ENCODE results near the gene NSG1.

The NSG1 gene

DNA sequence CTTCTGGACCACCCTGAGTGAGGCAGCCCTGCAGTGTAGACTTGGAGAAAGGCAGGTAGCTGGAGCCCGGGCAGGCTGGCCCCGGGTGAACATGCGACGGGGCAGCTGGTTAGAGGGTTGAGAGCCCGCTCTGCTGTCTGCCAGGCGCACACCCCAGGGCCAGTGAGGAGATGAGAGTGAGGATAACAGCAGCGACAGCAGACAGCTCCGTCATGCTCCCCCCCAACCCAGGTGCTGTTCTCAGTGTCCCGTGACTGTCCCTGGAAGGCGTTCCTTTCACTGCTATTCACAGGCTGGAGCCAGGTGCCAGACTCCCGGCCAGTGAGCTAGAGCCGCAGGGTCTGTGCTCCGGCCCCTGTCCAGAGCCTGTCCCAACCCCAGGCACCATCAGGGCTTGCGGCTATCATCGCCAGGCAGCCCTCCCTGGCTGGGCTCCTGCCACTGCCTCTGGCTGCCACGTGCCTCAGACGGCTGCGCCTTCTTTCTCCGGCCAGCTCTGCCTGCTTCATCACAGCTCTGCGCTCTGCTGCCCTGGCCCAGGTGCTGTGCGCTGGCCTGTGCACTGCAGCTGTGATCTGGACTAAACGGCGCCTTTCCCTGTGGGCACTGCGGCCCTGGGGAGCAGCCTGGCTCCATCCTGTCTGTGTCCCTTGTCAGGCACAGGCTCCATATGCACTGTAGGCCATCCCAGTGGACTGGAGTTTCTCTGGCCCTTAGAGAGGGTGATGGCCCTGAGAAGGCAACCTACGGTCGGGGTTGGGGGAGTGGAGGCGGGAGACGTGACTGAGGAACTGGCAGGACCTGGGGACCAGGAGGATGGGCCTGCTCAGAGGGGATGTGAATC, 19.8 kb downstream of the NSG1 start:
- no peak overlapping the region for H3K4me3 ChIP-seq (replicated peaks; ENCODE audit: low read depth, low read length)
- TF ChIP-seq, protein P1, sequence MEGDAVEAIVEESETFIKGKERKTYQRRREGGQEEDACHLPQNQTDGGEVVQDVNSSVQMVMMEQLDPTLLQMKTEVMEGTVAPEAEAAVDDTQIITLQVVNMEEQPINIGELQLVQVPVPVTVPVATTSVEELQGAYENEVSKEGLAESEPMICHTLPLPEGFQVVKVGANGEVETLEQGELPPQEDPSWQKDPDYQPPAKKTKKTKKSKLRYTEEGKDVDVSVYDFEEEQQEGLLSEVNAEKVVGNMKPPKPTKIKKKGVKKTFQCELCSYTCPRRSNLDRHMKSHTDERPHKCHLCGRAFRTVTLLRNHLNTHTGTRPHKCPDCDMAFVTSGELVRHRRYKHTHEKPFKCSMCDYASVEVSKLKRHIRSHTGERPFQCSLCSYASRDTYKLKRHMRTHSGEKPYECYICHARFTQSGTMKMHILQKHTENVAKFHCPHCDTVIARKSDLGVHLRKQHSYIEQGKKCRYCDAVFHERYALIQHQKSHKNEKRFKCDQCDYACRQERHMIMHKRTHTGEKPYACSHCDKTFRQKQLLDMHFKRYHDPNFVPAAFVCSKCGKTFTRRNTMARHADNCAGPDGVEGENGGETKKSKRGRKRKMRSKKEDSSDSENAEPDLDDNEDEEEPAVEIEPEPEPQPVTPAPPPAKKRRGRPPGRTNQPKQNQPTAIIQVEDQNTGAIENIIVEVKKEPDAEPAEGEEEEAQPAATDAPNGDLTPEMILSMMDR (IDR thresholded peaks at IDR 0.05; ENCODE audit: low read length, missing control alignments): no peak
- DNase-seq (ENCODE audit: low read depth): no peak

DNA sequence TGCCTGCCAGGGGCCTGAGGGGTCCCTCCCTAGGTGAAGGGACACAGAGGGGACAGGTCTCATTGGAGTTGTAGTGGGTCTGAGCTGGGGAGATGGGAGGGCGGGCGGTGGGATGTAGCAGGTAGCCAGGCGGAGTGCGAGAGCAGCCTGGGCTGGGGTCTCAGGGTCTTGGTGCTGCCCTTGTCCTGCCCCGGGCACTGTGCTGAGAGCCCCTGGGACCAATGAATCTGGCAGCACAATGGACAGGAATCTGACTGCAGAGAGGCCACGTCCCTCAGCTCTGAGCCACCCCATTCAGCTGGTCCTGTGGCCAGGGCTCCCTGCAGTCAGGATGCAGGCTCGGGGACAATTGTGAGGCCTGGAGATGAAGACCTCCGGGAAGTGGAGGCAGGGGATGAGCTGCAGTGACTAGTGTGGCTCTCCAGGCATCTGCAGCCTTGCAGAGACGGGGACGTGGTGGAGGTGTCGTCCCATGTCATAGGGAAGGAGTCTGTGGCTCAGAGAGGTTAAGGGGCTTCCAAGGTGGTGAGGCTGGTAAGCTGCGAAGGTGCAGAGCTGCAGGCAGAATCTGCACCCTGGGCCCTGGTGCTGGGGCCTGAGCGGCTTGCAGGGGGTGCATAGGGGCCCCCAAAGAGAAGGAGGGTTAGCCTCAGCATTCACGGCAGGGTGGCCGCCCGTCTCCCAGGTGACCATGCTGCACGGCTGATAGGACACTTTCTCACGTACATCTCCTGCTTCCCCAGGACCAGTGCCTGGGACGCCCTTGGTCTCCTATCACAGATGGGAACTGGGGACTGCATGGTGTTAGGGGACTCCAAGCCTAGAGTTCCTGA, 20.6 kb downstream of the NSG1 start:
- DNase-seq (ENCODE audit: low read depth): no peak
- TF ChIP-seq, protein P1 (IDR thresholded peaks at IDR 0.05; ENCODE audit: low read length, missing control alignments): no peak
- H3K4me3 ChIP-seq (replicated peaks; ENCODE audit: low read depth, low read length): no peak overlapping the region

DNA sequence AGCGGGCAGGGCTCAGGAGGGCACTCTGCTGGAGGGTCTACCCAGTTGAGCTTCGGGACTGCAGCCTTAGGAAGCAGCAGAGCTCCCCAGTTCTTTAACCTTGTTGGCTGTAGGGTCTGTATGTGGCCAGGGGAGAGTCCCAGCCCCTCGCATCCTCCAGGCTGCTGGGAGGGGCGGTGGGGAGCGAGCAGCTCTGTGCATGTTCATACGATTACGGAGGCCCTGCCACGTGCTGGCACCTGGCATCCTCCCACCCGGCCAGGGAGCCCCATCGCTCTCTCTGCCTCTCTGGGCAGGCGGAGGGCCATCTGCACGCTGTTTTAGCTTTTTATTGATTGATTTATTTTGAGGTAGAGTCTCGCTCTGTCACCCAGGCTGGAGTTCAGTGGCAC, 21.2 kb downstream of the NSG1 start:
- DNase-seq (ENCODE audit: low read depth): no peak
- no peak overlapping the region for H3K4me3 ChIP-seq (replicated peaks; ENCODE audit: low read depth, low read length)
- TF ChIP-seq, protein P1 (IDR thresholded peaks at IDR 0.05; ENCODE audit: low read length, missing control alignments): no peak

DNA sequence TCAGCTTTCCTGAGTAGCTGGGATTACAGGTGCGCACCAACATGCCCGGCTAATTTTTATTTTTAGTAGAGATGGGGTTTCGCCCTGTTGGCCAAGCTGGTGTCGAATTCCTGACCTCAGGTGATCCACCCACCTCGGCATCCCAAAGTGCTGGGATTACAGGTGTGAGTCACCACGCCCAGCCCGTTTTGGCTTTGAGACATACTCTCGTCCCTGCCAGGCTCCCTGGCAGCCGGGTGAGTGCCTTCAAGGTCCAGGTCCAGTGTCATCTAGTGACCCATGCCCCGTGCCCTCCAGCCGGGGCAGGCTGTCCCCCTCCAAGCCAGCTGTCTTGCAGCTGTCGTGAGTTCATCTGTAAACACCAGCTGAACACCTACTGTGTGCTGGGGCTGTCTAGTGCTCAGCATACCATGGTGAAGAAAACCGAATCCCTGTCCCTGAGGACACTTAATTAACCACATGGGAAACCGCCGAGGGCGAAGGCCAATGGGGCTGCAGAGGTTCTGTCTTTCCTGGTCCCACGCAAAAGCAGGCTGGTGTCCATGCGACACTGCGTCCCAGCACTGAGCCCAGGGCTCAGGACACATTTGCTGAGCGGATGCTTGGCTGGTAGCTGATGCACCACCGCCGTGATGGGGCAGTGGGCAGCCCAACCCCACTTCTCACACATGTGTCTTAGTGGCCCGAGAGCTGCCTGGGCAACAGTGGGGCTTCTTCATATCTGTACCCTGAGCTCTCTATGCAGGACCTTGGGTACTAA, 21.9 kb downstream of the NSG1 start:
- H3K4me3 ChIP-seq (replicated peaks; ENCODE audit: low read depth, low read length): no peak overlapping the region
- TF ChIP-seq, protein P1 (IDR thresholded peaks at IDR 0.05; ENCODE audit: low read length, missing control alignments): no peak
- no peak for DNase-seq (ENCODE audit: low read depth)

DNA sequence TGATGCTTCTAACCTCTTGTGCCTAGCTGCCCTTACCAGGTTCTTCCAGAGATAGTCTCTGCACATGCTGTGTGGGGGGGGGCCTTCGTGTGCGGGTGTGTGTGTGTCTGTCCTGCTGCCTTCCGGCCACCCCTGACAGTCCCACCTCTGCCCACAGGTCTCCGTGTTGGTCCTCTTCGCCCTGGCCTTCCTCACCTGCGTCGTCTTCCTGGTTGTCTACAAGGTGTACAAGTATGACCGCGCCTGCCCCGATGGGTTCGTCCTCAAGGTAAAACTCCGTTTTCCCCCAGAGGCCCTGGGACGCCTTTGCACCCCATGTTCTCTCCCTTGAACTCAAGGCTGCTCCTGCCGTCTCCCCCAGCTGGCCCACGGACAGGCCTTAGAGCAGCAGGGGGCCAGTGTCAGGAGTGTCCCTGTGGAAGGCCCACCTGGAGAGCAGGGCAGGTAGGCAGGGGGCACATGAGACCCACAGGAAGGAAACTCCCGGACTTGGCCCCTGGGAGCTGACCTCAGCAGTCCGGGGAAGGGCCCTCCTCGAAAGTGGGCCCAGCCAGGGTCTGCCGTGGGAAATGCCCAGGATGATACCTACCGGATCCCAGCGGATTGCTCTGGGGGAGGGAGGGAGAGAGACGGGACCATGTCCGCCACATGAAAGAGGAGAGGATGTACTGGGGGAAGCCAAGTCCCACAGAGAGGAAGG, 22.7 kb downstream of the NSG1 start:
- TF ChIP-seq, protein P1 (IDR thresholded peaks at IDR 0.05; ENCODE audit: low read length, missing control alignments): no peak
- DNase-seq (ENCODE audit: low read depth): no peak
- no peak overlapping the region for H3K4me3 ChIP-seq (replicated peaks; ENCODE audit: low read depth, low read length)

DNA sequence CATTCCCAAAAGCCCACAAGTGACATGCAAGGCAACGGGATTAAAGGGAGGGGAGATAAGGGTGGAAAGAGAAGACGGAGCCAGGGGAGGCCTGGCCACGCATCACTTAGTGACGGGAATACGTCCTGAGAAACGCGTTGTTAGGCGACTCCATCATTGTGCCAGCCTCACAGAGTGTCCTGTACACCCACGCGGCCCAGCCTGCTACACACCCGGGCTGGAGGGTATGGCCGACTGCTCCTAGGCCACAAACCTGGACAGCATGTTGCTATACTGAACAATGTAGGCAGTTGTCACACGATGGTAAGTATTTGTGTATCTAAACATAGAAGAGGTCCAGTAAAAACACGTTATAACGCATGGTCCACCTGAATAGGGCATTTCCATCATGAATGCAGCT, 23.4 kb downstream of the NSG1 start:
- H3K4me3 ChIP-seq (replicated peaks; ENCODE audit: low read depth, low read length): no peak overlapping the region
- TF ChIP-seq, protein P1 (IDR thresholded peaks at IDR 0.05; ENCODE audit: low read length, missing control alignments): no peak
- no peak for DNase-seq (ENCODE audit: low read depth)

All from fibroblast of pulmonary artery (primary cell).